ENCODE data around the gene ASCL3.

DNA sequence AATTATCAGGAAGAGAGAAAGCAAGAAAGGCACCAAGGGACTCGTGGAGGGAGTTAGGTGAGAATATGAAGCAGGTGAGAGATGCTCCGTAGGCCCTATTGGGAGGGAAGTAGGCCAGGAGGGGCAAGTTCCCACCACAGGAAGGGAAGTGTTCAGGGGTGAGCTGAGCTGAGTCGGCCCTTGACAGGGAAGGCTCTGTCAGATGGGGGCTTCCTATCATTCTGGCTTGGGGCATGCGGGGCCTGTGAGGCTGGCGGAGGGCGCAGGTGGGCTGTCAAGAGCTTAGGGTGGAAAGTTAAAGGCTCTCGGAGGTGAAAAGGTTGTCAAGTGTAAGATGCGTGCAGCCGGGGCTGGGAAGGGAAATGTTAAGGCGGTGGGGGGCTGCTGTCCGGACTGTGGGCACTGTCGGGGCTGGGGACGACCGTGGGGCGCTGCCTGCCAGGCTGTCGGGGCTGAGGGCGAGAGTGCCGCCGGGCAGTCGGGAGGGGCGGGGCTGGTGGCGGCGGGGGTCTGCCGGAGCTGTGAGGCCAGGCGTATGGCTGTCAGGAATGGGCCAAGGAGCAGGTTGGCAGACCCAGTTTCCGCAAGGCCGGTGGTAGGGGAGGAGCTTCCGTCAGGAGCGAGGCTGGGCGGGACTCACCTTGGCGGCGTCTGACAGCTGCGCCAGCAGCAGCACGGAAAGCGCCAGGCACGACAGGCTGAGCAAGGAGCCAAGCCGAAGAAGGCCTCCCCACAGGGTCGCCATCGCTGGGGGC lies 20.9 kb upstream of the ASCL3 start:
- TF ChIP-seq POLR2AphosphoS5 (IDR thresholded peaks at IDR 0.05; ENCODE audit: low read depth) = no peak
- TF ChIP-seq, protein P1, sequence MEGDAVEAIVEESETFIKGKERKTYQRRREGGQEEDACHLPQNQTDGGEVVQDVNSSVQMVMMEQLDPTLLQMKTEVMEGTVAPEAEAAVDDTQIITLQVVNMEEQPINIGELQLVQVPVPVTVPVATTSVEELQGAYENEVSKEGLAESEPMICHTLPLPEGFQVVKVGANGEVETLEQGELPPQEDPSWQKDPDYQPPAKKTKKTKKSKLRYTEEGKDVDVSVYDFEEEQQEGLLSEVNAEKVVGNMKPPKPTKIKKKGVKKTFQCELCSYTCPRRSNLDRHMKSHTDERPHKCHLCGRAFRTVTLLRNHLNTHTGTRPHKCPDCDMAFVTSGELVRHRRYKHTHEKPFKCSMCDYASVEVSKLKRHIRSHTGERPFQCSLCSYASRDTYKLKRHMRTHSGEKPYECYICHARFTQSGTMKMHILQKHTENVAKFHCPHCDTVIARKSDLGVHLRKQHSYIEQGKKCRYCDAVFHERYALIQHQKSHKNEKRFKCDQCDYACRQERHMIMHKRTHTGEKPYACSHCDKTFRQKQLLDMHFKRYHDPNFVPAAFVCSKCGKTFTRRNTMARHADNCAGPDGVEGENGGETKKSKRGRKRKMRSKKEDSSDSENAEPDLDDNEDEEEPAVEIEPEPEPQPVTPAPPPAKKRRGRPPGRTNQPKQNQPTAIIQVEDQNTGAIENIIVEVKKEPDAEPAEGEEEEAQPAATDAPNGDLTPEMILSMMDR (IDR thresholded peaks at IDR 0.05; ENCODE audit: insufficient read depth, low read length) = no peak
- TF ChIP-seq, protein P2, sequence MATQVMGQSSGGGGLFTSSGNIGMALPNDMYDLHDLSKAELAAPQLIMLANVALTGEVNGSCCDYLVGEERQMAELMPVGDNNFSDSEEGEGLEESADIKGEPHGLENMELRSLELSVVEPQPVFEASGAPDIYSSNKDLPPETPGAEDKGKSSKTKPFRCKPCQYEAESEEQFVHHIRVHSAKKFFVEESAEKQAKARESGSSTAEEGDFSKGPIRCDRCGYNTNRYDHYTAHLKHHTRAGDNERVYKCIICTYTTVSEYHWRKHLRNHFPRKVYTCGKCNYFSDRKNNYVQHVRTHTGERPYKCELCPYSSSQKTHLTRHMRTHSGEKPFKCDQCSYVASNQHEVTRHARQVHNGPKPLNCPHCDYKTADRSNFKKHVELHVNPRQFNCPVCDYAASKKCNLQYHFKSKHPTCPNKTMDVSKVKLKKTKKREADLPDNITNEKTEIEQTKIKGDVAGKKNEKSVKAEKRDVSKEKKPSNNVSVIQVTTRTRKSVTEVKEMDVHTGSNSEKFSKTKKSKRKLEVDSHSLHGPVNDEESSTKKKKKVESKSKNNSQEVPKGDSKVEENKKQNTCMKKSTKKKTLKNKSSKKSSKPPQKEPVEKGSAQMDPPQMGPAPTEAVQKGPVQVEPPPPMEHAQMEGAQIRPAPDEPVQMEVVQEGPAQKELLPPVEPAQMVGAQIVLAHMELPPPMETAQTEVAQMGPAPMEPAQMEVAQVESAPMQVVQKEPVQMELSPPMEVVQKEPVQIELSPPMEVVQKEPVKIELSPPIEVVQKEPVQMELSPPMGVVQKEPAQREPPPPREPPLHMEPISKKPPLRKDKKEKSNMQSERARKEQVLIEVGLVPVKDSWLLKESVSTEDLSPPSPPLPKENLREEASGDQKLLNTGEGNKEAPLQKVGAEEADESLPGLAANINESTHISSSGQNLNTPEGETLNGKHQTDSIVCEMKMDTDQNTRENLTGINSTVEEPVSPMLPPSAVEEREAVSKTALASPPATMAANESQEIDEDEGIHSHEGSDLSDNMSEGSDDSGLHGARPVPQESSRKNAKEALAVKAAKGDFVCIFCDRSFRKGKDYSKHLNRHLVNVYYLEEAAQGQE (IDR thresholded peaks at IDR 0.05; ENCODE audit: insufficient replicate concordance, low read depth) = no peak
